SHP77 treated with DMSO at 0.1 percent for 48 hours (cell line): ENCODE measurements around the gene ATP23.

Experiments used
- DNase-seq: peaks from one replicate; lab custom pipeline; 2025; lab: John Stamatoyannopoulos, UW

The ATP23 gene

GRCh38 chr12:57908511-57908910 lies 32.9 kb upstream of the ATP23 start:
- no peak for DNase-seq

GRCh38 chr12:57909056-57909455 lies 32.3 kb upstream of the ATP23 start:
- DNase-seq, result no peak

- DNase-seq, result no peak
Observed at GRCh38 chr12:57909611-57910010, 31.8 kb upstream of the ATP23 start.

GRCh38 chr12:57918147-57918546 lies 23.2 kb upstream of the ATP23 start:
- DNase-seq, result no peak

GRCh38 chr12:57927086-57927485 lies 14.3 kb upstream of the ATP23 start:
- DNase-seq, result no peak

GRCh38 chr12:57929092-57929830 lies 12.1 kb upstream of the ATP23 start:
- DNase-seq, result no peak

GRCh38 chr12:57934819-57935218 lies 6.5 kb upstream of the ATP23 start:
- no peak for DNase-seq

GRCh38 chr12:57935331-57935730 lies 6.0 kb upstream of the ATP23 start:
- DNase-seq, result no peak

- peak; percentile 92 for DNase-seq
Observed at GRCh38 chr12:57935839-57936512, 5.4 kb upstream of the ATP23 start.

- DNase-seq, result no peak
Observed at GRCh38 chr12:57936513-57936883, 4.9 kb upstream of the ATP23 start.

- DNase-seq, result no peak
Observed at GRCh38 chr12:57939291-57939690, 2.1 kb upstream of the ATP23 start.

GRCh38 chr12:57940052-57940914 lies 1.1 kb upstream of the ATP23 start:
- DNase-seq, result peak; percentile 32

- no peak for DNase-seq
Observed at GRCh38 chr12:57940915-57941164, 527 bp upstream of the ATP23 start.

GRCh38 chr12:57943438-57944080 lies 2.2 kb downstream of the ATP23 start:
- no peak for DNase-seq

GRCh38 chr12:57944313-57945023 lies 3.1 kb downstream of the ATP23 start:
- no peak for DNase-seq

- no peak for DNase-seq
Observed at GRCh38 chr12:57952766-57953165, 11.4 kb downstream of the ATP23 start.

- DNase-seq, result no peak
Observed at GRCh38 chr12:57954768-57955167, 13.4 kb downstream of the ATP23 start.

- no peak for DNase-seq
Observed at GRCh38 chr12:57958061-57958657, 16.8 kb downstream of the ATP23 start.

- no peak for DNase-seq
Observed at GRCh38 chr12:57964421-57964820, 23.1 kb downstream of the ATP23 start.

- DNase-seq, result no peak
Observed at GRCh38 chr12:57965766-57966165, 24.4 kb downstream of the ATP23 start.

- no peak for DNase-seq
Observed at GRCh38 chr12:57966536-57966935, 25.2 kb downstream of the ATP23 start.
